NCI-H82 treated with DMSO at 0.1 percent for 48 hours (cell line): Measurements from ENCODE around the gene CACNB4.
"Not testable (repeated sequence)": the region's sequence is repeated elsewhere in the genome, so short reads cannot be mapped to it uniquely, and the experiment has no call there.

Experiments
- DNase-seq: peaks from one replicate; lab custom pipeline; 2025; ENCODE audit not compliant: unreplicated experiment; lab: John Stamatoyannopoulos, UW

Gene CACNB4

GRCh38 chr2:152024477-152024876 lies 74.4 kb downstream of the CACNB4 start:
- DNase-seq, result no peak

DNA sequence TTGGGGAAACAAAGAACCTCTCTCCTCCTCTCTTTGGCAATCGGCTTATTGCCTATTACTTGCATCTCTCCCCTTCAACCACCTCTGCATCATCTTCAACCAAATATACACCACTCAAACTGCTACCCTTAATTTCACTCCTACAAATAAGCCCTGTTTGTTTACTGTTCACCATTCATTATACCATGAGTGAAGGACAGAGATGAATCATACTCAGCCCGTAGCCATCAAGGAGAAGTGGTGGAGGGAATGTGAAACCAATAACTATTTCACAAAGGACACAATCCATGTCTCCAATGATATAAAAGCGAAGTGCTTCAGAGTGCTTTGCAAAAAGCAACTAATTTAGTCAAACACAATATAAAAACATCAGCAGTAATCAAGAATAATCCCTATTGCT lies 76.8 kb downstream of the CACNB4 start:
- DNase-seq, result no peak

- not testable (repeated sequence) for DNase-seq
Observed at GRCh38 chr2:152021001-152021400, 77.8 kb downstream of the CACNB4 start.

DNA sequence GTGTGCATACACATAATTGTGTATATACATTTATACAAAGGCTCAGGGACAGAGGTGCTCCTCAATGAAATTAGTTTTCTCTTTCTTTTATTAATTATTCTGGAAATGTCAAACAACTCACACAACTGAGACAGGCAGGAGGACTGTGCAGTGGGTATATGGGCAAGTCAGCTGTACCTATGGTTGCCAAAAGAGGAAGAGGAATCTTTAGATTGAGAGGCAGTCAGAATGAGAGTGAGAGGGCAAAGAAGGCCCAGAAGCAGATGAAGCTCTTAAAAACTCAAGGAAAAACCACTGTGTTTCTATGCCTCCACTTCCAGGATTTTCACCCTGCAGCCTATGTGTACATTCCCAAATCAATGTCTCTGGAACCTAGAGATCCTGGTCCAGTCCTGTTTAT lies 79.1 kb downstream of the CACNB4 start:
- DNase-seq, result no peak

- no peak for DNase-seq
Observed at GRCh38 chr2:152016181-152017120, 82.4 kb downstream of the CACNB4 start.

GRCh38 chr2:152015552-152015951 lies 83.3 kb downstream of the CACNB4 start:
- no peak for DNase-seq

GRCh38 chr2:152012697-152013096 lies 86.1 kb downstream of the CACNB4 start:
- DNase-seq, result no peak

GRCh38 chr2:152011724-152012123 lies 87.1 kb downstream of the CACNB4 start:
- DNase-seq, result no peak

GRCh38 chr2:152005607-152006006 lies 93.2 kb downstream of the CACNB4 start:
- no peak for DNase-seq

- not testable (repeated sequence) for DNase-seq
Observed at GRCh38 chr2:152003283-152003682, 95.6 kb downstream of the CACNB4 start.

DNA sequence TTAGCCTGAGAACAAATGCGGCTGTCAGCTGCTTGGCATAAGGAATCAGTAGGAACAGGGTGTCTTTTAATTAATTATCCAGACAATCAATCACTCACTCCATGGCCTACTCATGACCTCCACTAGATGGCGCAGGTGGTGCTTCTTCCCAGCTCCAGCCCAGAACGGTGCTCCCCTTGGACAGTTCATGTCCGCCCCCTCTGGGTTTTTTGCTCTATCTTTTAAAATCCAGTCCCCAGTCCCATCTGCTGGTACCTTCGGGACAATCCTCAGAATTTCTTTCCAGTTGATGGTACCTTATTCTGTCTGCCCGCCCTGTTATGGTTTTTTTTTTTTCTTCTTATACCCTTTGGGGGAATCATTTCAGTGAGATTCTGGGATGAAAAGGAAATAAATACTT lies 99.8 kb downstream of the CACNB4 start:
- DNase-seq, result peak; percentile 80

- DNase-seq, result no peak
Observed at GRCh38 chr2:151996243-151997003, 102.4 kb downstream of the CACNB4 start.

- no peak for DNase-seq
Observed at GRCh38 chr2:151995161-151995557, 103.7 kb downstream of the CACNB4 start.

GRCh38 chr2:151994178-151994577 lies 104.7 kb downstream of the CACNB4 start:
- not testable (repeated sequence) for DNase-seq

DNA sequence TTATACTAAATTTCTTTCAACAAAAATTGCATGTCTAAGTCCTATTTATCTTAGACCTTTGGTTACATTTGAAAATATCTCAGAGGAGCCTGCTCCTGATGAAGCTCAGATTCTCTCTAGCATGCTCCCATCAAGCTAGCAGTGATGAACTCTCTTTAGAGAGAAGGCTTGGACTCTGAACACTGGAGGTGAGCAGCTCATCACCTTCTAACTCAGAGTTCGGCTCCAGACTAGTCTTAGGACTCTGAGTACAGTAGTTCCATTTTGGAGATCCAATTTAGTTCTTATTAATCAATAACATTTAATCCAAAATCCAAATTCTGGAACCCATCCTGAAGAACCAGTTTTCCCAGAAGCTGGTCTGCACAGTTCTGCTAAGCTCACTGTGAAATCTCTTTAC lies 107.8 kb downstream of the CACNB4 start:
- no peak for DNase-seq

DNA sequence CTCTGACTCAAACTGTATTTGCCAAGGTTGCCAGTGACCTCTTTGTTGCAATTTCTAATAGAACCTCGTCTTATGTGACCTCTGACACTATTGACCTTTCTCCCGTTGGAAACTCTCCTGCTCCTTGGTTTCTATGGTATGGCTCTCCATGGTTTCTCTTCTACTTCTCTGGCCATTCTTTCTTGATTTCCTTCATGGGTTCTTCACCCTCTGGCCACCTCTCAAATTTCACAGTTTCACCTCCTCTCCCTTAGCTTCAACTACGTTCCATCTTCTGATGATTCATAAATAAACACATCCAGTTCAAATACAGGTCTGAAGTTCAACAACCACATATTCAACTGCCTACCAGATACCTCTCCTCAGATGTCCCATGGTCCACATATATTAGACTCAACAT lies 109.5 kb downstream of the CACNB4 start:
- DNase-seq, result no peak

DNA sequence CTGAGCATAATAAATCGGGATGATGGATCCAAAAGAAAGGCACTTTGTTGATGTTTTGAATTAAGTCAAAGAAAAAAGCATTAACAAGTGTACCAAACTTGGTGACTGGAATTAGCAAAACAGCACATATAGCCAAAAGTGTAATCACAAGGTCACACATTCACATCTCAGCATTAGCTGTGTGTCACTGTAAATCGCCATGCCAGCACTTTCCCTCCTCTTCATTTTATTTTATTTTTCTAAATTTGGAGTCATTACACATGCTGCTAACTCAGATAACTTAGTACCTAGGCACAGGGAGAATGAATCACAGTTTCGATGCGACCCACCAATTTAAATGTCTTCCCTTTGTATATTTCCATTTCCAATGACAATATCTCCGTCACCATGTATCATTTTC lies 111.4 kb downstream of the CACNB4 start:
- DNase-seq, result no peak

GRCh38 chr2:151984424-151985083 lies 114.3 kb downstream of the CACNB4 start:
- no peak for DNase-seq

DNA sequence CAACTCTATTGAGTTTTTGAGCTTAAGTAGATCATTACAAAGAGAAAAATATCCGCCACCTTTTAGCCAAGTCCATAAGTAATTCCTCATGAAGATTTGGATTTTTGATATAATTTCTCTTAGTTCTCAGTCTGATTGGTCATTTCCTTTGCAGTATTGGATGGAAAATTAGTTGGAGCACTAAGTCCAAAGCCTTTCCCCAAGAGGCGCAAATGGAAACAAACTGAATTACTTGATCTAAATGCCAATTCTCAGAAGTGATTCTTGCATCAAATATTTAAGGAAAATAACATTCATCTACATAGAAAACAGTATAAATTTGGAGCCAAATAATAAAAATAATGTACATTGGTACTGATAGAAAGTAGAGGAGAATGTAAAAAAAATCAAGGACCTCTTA lies 115.6 kb downstream of the CACNB4 start:
- no peak for DNase-seq

DNA sequence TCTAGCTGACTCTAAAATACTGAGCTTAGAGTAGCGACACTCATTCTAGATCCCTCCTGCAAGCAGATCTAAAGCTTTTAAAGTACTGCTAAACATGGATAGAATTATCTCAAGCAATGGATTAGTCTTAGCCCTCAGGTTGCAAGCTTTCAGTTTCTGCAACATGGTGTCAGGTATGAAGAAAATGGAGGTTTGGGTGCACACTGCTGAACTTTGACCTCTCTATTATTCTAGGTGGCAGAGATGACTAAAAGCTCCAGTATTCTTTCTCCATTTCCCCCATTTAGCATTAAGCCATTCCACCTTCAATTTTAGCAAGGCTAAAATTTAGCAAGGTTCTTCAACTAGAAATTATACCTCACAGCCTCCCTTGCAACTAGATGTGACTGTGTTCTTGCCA lies 117.0 kb downstream of the CACNB4 start:
- no peak for DNase-seq

DNA sequence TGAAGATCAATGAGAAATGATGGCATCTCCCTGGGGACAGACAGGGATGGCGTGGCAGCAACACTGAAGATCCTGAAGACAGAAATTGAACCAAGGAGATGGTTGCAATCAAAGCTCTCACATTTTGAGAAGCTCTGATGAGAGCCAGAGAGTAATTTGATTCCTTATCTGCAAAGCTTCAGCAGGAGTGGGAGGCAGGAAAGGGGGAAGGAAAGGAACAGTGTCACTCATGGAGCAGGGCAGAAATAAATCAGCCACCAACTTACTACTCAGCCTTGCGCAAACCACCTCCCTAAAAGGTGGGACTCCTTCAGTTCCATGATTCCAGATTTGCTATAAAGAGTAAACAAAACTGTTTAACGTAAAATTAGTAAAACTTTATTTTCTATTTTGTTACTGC lies 119.2 kb downstream of the CACNB4 start:
- DNase-seq, result no peak

- DNase-seq, result no peak
Observed at GRCh38 chr2:151978709-151979108, 120.1 kb downstream of the CACNB4 start.
